MCF 10A (cell line): ENCODE data around the gene DNAJC10. TPM values are rescaled to one million over a fixed set of nuclear protein-coding genes. Genes with fewer than 3 reads are reported as not detected.

Experiments
- BruUV-seq: library from RNA; stranded (reverse); fragments of 400-500 nt; replicated peaks from 2 replicates; lab custom pipeline; 2021; lab: Mats Ljungman, UMichigan
- CTCF ChIA-PET: fragments of 300-600 bp; sonication (Branson Sonifier 250); formaldehyde crosslinking; extraction: SDS; loops from one replicate; lab custom pipeline; 2021; ENCODE audit warnings: antibody characterized with exemption, inconsistent platforms; lab: Yijun Ruan, JAX
- POLR2A ChIA-PET: fragments of 300-600, 350-650 bp; sonication (Branson Sonifier 250); formaldehyde crosslinking; extraction: SDS; loops from one replicate; lab custom pipeline; 2020; ENCODE audit warnings: antibody characterized with exemption, inconsistent platforms; lab: Yijun Ruan, JAX
- DNase-seq: peaks from one replicate; pipeline ENCODE4 v3.0.0-alpha.2; 2018; ENCODE audit not compliant: unreplicated experiment
- H3K27ac Mint-ChIP-seq: one replicate; pipeline ENCODE4 v1.8.0; 2022; ENCODE audit warnings: mild to moderate bottlenecking, low read depth, mixed read lengths; ENCODE audit not compliant: unreplicated experiment
- H3K27me3 Mint-ChIP-seq: one replicate; pipeline ENCODE4 v1.8.0; 2022; ENCODE audit warnings: mixed read lengths; ENCODE audit not compliant: insufficient read depth, unreplicated experiment
- H3K36me3 Mint-ChIP-seq: one replicate; pipeline ENCODE4 v1.8.0; 2022; ENCODE audit warnings: mild to moderate bottlenecking, moderate library complexity, mixed read lengths; ENCODE audit not compliant: insufficient read depth, unreplicated experiment
- H3K4me1 Mint-ChIP-seq: one replicate; pipeline ENCODE4 v1.8.0; 2022; ENCODE audit warnings: mixed read lengths; ENCODE audit not compliant: insufficient read depth, unreplicated experiment
- H3K4me3 Mint-ChIP-seq: one replicate; pipeline ENCODE4 v1.8.0; 2022; ENCODE audit warnings: mild to moderate bottlenecking, moderate library complexity, mixed read lengths; ENCODE audit not compliant: unreplicated experiment
- H3K9me3 Mint-ChIP-seq: one replicate; pipeline ENCODE4 v1.8.0; 2022; ENCODE audit warnings: mixed read lengths; ENCODE audit not compliant: unreplicated experiment
- CTCF ChIP-seq: fragments of 200-600 bp; IDR thresholded peaks from one replicate; pipeline ENCODE4 v1.8.0; 2022; ENCODE audit warnings: antibody characterized with exemption, mild to moderate bottlenecking; ENCODE audit not compliant: unreplicated experiment
- intact Hi-C: fragments of 100-400 bp; cut with micrococcal nuclease; formaldehyde crosslinking; loops from 2 replicates; pipeline ENCODE4 v1.14.1; 2022
- total RNA-seq: library from RNA; stranded (reverse); gene quantifications from 2 replicates; pipeline ENCODE4 v1.2.3, GENCODE V29; 2022

Gene DNAJC10
- total RNA-seq, 1 experiment from 2014 or later = 204 TPM

- no peak for DNase-seq
- CTCF ChIA-PET = interaction anchor here (1.8 kb wide), 1 partner anchor 34 kb away, joined by 8 read pairs; no protein-coding TSS in a partner anchor
- TF ChIP-seq CTCF = no peak
- POLR2A ChIA-PET = no interaction called here
- no peak overlapping the region for H3K4me3 Mint-ChIP-seq
- no TSS peak for BruUV-seq
- intact Hi-C loops = no loop called here
- no peaks in the 10 kb centered on the region for H3K4me1 Mint-ChIP-seq
- H3K9me3 Mint-ChIP-seq = no peaks in the 10 kb centered on the region
- H3K36me3 Mint-ChIP-seq = no peaks in the 10 kb centered on the region
- no peak overlapping the region for H3K27ac Mint-ChIP-seq
- no peaks in the 10 kb centered on the region for H3K27me3 Mint-ChIP-seq
These were observed 102.9 kb downstream of the DNAJC10 start for GRCh38 chr2:182818925-182819324.

- Mint-ChIP-seq H3K4me3 (no peak overlapping the region), H3K4me1 (no peaks in the 10 kb centered on the region), H3K27ac (no peak overlapping the region), H3K36me3 (no peaks in the 10 kb centered on the region), H3K9me3 (no peaks in the 10 kb centered on the region), H3K27me3 (no peaks in the 10 kb centered on the region)
- no TSS peak for BruUV-seq
- ChIA-PET POLR2A (no interaction called here), CTCF (interaction anchor here (1.8 kb wide), 1 partner anchor 35 kb away, joined by 8 read pairs; no protein-coding TSS in a partner anchor)
- no peak for TF ChIP-seq CTCF
- intact Hi-C loops = no loop called here
- no peak for DNase-seq
These were observed 103.4 kb downstream of the DNAJC10 start for GRCh38 chr2:182819412-182819811.

- ChIA-PET CTCF (interaction anchor here (0.6 kb wide), 3 partner anchors 19 to 273 kb away, joined by 3 to 6 read pairs (median 3); no protein-coding TSS in a partner anchor), POLR2A (no interaction called here)
- no peaks in the 10 kb centered on the region for H3K36me3 Mint-ChIP-seq
These were observed 105.1 kb downstream of the DNAJC10 start for GRCh38 chr2:182821182-182821581.

GRCh38 chr2:182822733-182823132 is 106.7 kb downstream of the DNAJC10 start:
- ChIA-PET POLR2A (no interaction called here), CTCF (no interaction called here)
- Mint-ChIP-seq H3K4me3 (no peak overlapping the region), H3K27me3 (no peaks in the 10 kb centered on the region), H3K27ac (no peak overlapping the region), H3K36me3 (no peaks in the 10 kb centered on the region), H3K9me3 (no peaks in the 10 kb centered on the region), H3K4me1 (no peaks in the 10 kb centered on the region)
- intact Hi-C loops = no loop called here
- no peak for DNase-seq
- no peak for TF ChIP-seq CTCF
- BruUV-seq = no TSS peak

More at GRCh38 chr2:182821182-182821581, 105.1 kb downstream of the DNAJC10 start:
- TF ChIP-seq CTCF = no peak
- DNase-seq = no peak
- intact Hi-C loops = no loop called here
- Mint-ChIP-seq H3K27ac (no peak overlapping the region), H3K27me3 (no peaks in the 10 kb centered on the region), H3K4me3 (no peak overlapping the region), H3K9me3 (no peaks in the 10 kb centered on the region), H3K4me1 (no peaks in the 10 kb centered on the region)
- BruUV-seq = no TSS peak
